GM21423 (cell line): ENCODE measurements around the gene MAPK9.

Source experiments
- ATAC-seq: cut with Tn5 transposase; IDR thresholded peaks from one replicate; pipeline ENCODE4 v1.9.1; 2021; ENCODE audit warnings: mild to moderate bottlenecking, moderate library complexity; ENCODE audit not compliant: unreplicated experiment

MAPK9 gene

GRCh38 chr5:180208435-180209081 is 83.3 kb downstream of the MAPK9 start:
- ATAC-seq = peak; percentile 28

GRCh38 chr5:180208038-180208434 is 83.8 kb downstream of the MAPK9 start:
- ATAC-seq = no peak

GRCh38 chr5:180207593-180207992 is 84.3 kb downstream of the MAPK9 start:
- ATAC-seq = no peak

GRCh38 chr5:180206993-180207392 is 84.9 kb downstream of the MAPK9 start:
- no peak for ATAC-seq

- no peak for ATAC-seq
Observed at GRCh38 chr5:180205916-180206315, 86.0 kb downstream of the MAPK9 start.

GRCh38 chr5:180204276-180204819 is 87.5 kb downstream of the MAPK9 start:
- ATAC-seq = no peak

- ATAC-seq = no peak
Observed at GRCh38 chr5:180202939-180203573, 88.8 kb downstream of the MAPK9 start.

GRCh38 chr5:180201051-180201987 is 90.6 kb downstream of the MAPK9 start:
- ATAC-seq = no peak

- no peak for ATAC-seq
Observed at GRCh38 chr5:180199390-180199789, 92.5 kb downstream of the MAPK9 start.

- no peak for ATAC-seq
Observed at GRCh38 chr5:180198208-180198607, 93.7 kb downstream of the MAPK9 start.

GRCh38 chr5:180197016-180197702 is 94.7 kb downstream of the MAPK9 start:
- ATAC-seq = no peak

GRCh38 chr5:180194410-180195345 is 97.2 kb downstream of the MAPK9 start:
- ATAC-seq = no peak

GRCh38 chr5:180193749-180194375 is 98.0 kb downstream of the MAPK9 start:
- no peak for ATAC-seq

GRCh38 chr5:180191716-180192115 is 100.2 kb downstream of the MAPK9 start:
- no peak for ATAC-seq

GRCh38 chr5:180187767-180188166 is 104.1 kb downstream of the MAPK9 start:
- ATAC-seq = no peak
